ENCODE results near the gene PI4K2B. TPM values are rescaled to one million over a fixed set of nuclear protein-coding genes. Genes with fewer than 3 reads are reported as not detected.

The PI4K2B gene
- total RNA-seq, 1 experiment from 2014 or later = 22.8 TPM

GRCh38 chr4:25302626-25303025 lies 68.8 kb downstream of the PI4K2B start:
- no peak for TF ChIP-seq CTCF (IDR thresholded peaks at IDR 0.05; ENCODE audit: unreplicated experiment)
- Mint-ChIP-seq H3K36me3 (ENCODE audit: insufficient read depth, unreplicated experiment) (peaks cover 6% of the 10 kb centered on the region), H3K27ac (ENCODE audit: low read depth, unreplicated experiment) (no peak overlapping the region), H3K27me3 (ENCODE audit: insufficient read depth, unreplicated experiment) (peaks cover 11% of the 10 kb centered on the region), H3K4me3 (ENCODE audit: unreplicated experiment) (no peak overlapping the region), H3K9me3 (ENCODE audit: unreplicated experiment) (no peaks in the 10 kb centered on the region), H3K4me1 (ENCODE audit: insufficient read depth, unreplicated experiment) (no peaks in the 10 kb centered on the region)
- no TSS peak for BruUV-seq (replicated peaks)
- no peak for DNase-seq (ENCODE audit: unreplicated experiment)
- CTCF ChIA-PET = interaction anchor here (4.5 kb wide), 1 partner anchor 10 kb away, joined by 22 read pairs; the partner anchor contains the start of gene ZCCHC4
- intact Hi-C loops (cut with micrococcal nuclease) = no loop called here
- POLR2A ChIA-PET = no interaction called here

DNA sequence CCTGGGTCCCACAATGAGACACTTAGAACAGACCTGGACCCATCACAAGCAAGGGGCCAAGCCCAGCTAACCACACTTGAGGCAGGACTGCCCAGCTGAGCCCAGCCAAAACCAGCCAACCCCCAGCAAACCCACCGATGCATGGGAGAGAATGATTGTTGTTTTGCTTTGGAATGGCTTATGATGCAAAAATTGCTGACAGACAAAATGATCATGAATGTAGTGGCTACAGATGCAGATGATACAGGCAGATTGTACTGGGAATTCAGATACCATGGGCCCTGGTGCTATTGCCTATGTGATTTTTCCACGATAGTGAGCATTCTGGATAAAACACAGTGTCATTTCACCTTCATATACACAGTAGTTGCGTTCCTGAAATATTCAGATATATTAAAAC lies 69.7 kb downstream of the PI4K2B start:
- no peak for DNase-seq (ENCODE audit: unreplicated experiment)
- intact Hi-C loops (cut with micrococcal nuclease) = no loop called here
- ChIA-PET POLR2A (interaction anchor here (0.8 kb wide), 1 partner anchor 8 kb away, joined by 3 read pairs; no protein-coding TSS in a partner anchor), CTCF (interaction anchor here (0.6 to 1.6 kb wide), 2 partner anchors 9 to 43 kb away, joined by 4 to 15 read pairs; partner anchors contain the start of gene ZCCHC4)
- H3K27ac Mint-ChIP-seq (ENCODE audit: low read depth, unreplicated experiment) = no peak overlapping the region
- no peak for TF ChIP-seq CTCF (IDR thresholded peaks at IDR 0.05; ENCODE audit: unreplicated experiment)
- BruUV-seq (replicated peaks) = no TSS peak
- H3K36me3 Mint-ChIP-seq (ENCODE audit: insufficient read depth, unreplicated experiment) = peaks cover 6% of the 10 kb centered on the region
- H3K4me1 Mint-ChIP-seq (ENCODE audit: insufficient read depth, unreplicated experiment) = no peaks in the 10 kb centered on the region
- peaks cover 11% of the 10 kb centered on the region for H3K27me3 Mint-ChIP-seq (ENCODE audit: insufficient read depth, unreplicated experiment)
- no peaks in the 10 kb centered on the region for H3K9me3 Mint-ChIP-seq (ENCODE audit: unreplicated experiment)
- no peak overlapping the region for H3K4me3 Mint-ChIP-seq (ENCODE audit: unreplicated experiment)

DNA sequence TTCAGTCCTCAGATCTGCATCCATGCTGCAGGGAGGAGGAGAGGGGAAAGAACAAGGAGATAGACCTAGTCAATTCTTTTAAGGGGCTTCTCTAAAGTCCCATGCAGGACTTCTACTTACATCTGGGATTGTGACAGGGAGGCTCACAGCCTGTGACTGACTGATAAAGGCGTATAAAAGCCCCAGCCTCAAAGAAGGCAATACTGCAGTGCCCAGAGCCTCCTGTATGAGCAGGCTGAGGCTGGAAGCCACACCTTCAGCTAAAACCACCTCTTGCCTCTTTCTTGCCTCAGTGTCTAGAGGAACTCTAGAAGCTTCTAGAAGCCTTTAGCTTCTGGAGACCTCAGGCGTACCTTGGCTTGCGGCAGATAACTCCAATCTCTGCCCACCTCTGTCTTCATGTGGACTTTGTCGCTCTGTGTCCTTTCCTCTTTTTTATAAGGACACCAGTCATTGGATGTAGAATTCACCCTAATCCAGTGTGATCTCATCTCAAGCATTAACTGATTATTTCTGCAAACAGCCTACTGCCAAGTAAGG lies 72.8 kb downstream of the PI4K2B start:
- POLR2A ChIA-PET = no interaction called here
- TF ChIP-seq CTCF (IDR thresholded peaks at IDR 0.05; ENCODE audit: unreplicated experiment) = no peak

DNA sequence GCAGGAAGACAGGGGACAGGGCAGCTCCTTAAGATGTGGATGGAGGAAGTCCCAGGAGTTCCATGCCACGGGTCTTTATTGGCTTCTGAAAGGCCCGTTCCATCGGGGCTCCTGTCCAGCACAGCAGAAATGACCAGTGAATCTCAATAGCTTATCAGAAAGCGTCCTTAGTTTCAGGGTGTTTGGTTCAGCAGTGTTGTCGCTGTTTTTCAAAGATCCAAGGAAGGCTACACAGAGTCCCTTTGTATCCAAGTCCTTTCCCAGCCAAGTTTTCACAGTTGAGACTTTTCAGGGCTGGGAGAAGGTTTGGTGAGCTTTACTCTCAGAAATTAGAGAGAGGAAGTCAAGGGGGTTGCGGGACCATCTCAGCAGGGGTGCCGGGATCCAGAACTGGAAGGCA lies 73.8 kb downstream of the PI4K2B start:
- H3K4me3 Mint-ChIP-seq (ENCODE audit: unreplicated experiment) = no peak overlapping the region
- CTCF ChIA-PET = no interaction called here
- peaks cover 6% of the 10 kb centered on the region for H3K36me3 Mint-ChIP-seq (ENCODE audit: insufficient read depth, unreplicated experiment)
- no peaks in the 10 kb centered on the region for H3K4me1 Mint-ChIP-seq (ENCODE audit: insufficient read depth, unreplicated experiment)
- no TSS peak for BruUV-seq (replicated peaks)
- H3K9me3 Mint-ChIP-seq (ENCODE audit: unreplicated experiment) = no peaks in the 10 kb centered on the region
- H3K27ac Mint-ChIP-seq (ENCODE audit: low read depth, unreplicated experiment) = no peak overlapping the region
- no peaks in the 10 kb centered on the region for H3K27me3 Mint-ChIP-seq (ENCODE audit: insufficient read depth, unreplicated experiment)
- no peak for TF ChIP-seq CTCF (IDR thresholded peaks at IDR 0.05; ENCODE audit: unreplicated experiment)
- DNase-seq (ENCODE audit: unreplicated experiment) = no peak
- POLR2A ChIA-PET = interaction anchor here (0.9 kb wide), 1 partner anchor 14 kb away, joined by 3 read pairs; no protein-coding TSS in a partner anchor
- intact Hi-C loops (cut with micrococcal nuclease) = no loop called here

More for the DNA sequence above, 72.8 kb downstream of the PI4K2B start:
- peaks cover 6% of the 10 kb centered on the region for H3K36me3 Mint-ChIP-seq (ENCODE audit: insufficient read depth, unreplicated experiment)
- no peak for DNase-seq (ENCODE audit: unreplicated experiment)
- H3K27me3 Mint-ChIP-seq (ENCODE audit: insufficient read depth, unreplicated experiment) = no peaks in the 10 kb centered on the region
- intact Hi-C loops (cut with micrococcal nuclease) = no loop called here
- CTCF ChIA-PET = interaction anchor here (0.5 to 1.6 kb wide), 3 partner anchors 10 to 133 kb away, joined by 3 to 6 read pairs (median 5); no protein-coding TSS in a partner anchor
- no peaks in the 10 kb centered on the region for H3K4me1 Mint-ChIP-seq (ENCODE audit: insufficient read depth, unreplicated experiment)
- no peak overlapping the region for H3K4me3 Mint-ChIP-seq (ENCODE audit: unreplicated experiment)
- no peaks in the 10 kb centered on the region for H3K9me3 Mint-ChIP-seq (ENCODE audit: unreplicated experiment)
- no peak overlapping the region for H3K27ac Mint-ChIP-seq (ENCODE audit: low read depth, unreplicated experiment)
- no TSS peak for BruUV-seq (replicated peaks)
